ENCODE data around the gene MYOZ3. TPM values are rescaled to one million over a fixed set of nuclear protein-coding genes. Genes with fewer than 3 reads are reported as not detected.

The MYOZ3 gene
- total RNA-seq, 4 donors from 2014 or later = 0.17 to 1.2 (median 0.46) TPM; not detected in 1

DNA sequence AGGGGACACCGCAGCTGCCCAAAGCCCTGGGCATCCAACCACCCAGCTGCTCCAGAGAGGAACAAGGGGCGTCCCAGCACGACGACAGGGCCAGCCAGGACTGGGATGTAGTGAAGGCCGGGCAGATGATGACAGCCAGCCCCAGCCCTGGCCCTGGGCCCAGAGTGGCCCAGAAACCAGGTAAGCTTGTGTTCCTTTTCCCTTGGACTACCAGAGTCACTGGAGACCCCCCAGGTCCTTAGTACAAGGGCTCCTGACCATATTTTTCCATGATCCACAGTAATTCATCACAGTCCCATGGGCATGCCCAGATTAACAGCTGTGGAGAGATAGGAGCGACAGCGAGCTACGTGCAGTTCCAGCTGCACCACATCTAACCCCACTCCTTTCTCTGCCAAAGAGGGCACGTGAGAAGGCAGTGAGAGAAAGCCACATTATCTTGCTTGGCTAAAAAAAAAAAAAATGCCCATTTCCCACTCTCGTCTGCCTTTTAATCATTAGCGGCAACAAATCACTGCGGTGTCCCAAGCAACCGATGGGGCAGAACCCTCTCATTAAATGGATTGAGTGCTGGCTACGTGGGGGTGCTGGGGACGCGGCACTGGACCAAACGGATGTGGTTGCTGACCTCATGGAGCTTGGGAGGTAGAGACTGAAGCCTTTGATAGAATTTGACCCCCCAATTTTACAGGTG is 42.3 kb upstream of the MYOZ3 start:
- TF ChIP-seq POLR2AphosphoS5 (IDR thresholded peaks at IDR 0.05) = no peak
- no peak for TF ChIP-seq EP300 (IDR thresholded peaks at IDR 0.05)
- TF ChIP-seq, protein P1, sequence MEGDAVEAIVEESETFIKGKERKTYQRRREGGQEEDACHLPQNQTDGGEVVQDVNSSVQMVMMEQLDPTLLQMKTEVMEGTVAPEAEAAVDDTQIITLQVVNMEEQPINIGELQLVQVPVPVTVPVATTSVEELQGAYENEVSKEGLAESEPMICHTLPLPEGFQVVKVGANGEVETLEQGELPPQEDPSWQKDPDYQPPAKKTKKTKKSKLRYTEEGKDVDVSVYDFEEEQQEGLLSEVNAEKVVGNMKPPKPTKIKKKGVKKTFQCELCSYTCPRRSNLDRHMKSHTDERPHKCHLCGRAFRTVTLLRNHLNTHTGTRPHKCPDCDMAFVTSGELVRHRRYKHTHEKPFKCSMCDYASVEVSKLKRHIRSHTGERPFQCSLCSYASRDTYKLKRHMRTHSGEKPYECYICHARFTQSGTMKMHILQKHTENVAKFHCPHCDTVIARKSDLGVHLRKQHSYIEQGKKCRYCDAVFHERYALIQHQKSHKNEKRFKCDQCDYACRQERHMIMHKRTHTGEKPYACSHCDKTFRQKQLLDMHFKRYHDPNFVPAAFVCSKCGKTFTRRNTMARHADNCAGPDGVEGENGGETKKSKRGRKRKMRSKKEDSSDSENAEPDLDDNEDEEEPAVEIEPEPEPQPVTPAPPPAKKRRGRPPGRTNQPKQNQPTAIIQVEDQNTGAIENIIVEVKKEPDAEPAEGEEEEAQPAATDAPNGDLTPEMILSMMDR (IDR thresholded peaks at IDR 0.05) = no peak
- TF ChIP-seq POLR2A (IDR thresholded peaks at IDR 0.05; ENCODE audit: low read depth) = no peak
- Histone ChIP-seq H3K27me3 (no peaks in the 10 kb centered on the region), H3K36me3 (no peaks in the 10 kb centered on the region), H3K9me3 (no peaks in the 10 kb centered on the region), H3K4me3 (no peak overlapping the region), H3K4me1 (peaks cover 71 to 79% (median 76%) of the 10 kb centered on the region in 4 donors), H3K27ac (replicated peaks in 1 of 4) (peak overlapping the region; percentile 1 to 66 (median 64))
- intact Hi-C loops (cut with DNase I) = no loop called here
- WGBS = 59% methylated on average over 13 of the region's 17 CpGs
- no peak for DNase-seq (ENCODE audit: extremely low spot score)

DNA sequence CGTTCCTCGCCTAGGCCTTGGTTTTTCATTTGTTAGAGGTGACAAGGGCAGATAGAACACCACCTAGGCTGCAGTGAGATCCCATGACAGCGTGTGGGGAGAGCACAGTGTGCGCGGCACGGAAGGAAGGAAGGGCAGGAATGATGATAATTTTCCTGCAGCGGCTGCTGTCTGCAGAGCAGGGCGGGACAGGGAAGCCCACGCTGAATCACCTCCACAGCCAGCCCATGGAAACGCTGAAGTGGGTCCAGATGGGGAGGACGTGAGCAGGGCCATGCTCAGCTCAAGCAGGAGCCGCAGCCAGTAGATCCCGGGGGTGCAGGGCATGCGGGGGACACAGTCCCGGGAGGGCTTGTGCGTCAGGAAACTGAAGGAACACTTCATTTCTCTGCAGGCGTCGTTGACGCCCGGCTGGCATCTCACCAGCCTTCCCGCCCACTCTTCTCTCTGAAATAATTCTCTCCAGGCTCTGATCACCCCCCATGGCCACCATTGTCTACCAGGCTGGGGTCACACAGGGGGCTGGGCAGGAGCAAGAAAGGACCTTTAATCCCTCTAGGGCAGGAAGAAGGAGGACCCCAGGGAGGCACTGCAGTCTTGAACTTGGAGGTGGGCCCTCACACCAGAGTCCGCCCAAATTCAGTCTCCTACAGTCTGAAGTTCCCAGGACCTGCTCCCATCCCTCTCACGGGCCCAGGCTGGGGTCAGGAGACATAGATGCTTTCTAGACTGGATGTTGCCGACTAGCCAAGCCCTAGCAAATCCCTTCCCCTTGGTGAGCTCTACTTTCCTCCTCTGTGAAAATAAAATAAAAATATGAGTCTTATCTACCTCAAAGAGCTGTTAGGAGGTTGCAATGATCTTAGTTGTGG is 41.5 kb upstream of the MYOZ3 start:
- peak overlapping the region; percentile 1 to 66 (median 64) for H3K27ac ChIP-seq (replicated peaks in 1 of 4)
- no peaks in the 10 kb centered on the region for H3K36me3 ChIP-seq
- intact Hi-C loops (cut with DNase I) = no loop called here
- 50% methylated on average over 18 of the region's 24 CpGs for WGBS
- H3K27me3 ChIP-seq = no peaks in the 10 kb centered on the region
- no peak for DNase-seq (ENCODE audit: extremely low spot score)
- peaks cover 70 to 78% (median 74%) of the 10 kb centered on the region in 4 donors for H3K4me1 ChIP-seq
- no peaks in the 10 kb centered on the region for H3K9me3 ChIP-seq
- H3K4me3 ChIP-seq = no peak overlapping the region
- TF ChIP-seq, protein P1 (IDR thresholded peaks at IDR 0.05) = no peak
- TF ChIP-seq POLR2AphosphoS5 (IDR thresholded peaks at IDR 0.05) = peak; percentile 49

DNA sequence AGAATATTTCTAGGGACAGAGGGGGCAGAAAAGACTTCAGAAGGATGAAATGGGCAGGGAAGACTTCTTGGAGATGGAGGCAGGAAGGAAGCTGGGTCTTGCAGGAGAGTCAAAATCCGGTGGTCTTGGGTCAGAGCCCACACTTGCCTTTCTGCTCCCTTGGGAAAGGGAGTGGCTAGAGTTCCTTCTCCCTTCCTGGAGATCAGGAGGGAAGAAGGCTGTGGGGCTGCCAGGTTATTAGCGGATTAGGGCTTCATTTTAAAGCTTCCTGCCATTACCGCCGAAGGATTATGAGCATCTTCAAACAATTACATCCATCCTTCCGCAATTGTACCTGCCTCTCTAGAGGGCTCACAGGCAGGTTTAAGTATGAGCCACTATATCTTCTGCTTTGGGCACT is 39.8 kb upstream of the MYOZ3 start:
- intact Hi-C loops (cut with DNase I) = no loop called here
- no peak overlapping the region for H3K27ac ChIP-seq (replicated peaks in 1 of 4)
- 81% methylated on average over 5 of the region's 5 CpGs for WGBS
- H3K4me1 ChIP-seq = peaks cover 60 to 77% (median 71%) of the 10 kb centered on the region in 4 donors
- TF ChIP-seq POLR2AphosphoS5 (IDR thresholded peaks at IDR 0.05) (no peak), EP300 (IDR thresholded peaks at IDR 0.05) (no peak), POLR2A (IDR thresholded peaks at IDR 0.05; ENCODE audit: low read depth) (no peak)
- TF ChIP-seq, protein P1 (IDR thresholded peaks at IDR 0.05) = no peak
- no peaks in the 10 kb centered on the region for H3K27me3 ChIP-seq
- DNase-seq (ENCODE audit: extremely low spot score) = no peak
- no peak overlapping the region for H3K4me3 ChIP-seq
- no peaks in the 10 kb centered on the region for H3K9me3 ChIP-seq
- H3K36me3 ChIP-seq = no peaks in the 10 kb centered on the region

DNA sequence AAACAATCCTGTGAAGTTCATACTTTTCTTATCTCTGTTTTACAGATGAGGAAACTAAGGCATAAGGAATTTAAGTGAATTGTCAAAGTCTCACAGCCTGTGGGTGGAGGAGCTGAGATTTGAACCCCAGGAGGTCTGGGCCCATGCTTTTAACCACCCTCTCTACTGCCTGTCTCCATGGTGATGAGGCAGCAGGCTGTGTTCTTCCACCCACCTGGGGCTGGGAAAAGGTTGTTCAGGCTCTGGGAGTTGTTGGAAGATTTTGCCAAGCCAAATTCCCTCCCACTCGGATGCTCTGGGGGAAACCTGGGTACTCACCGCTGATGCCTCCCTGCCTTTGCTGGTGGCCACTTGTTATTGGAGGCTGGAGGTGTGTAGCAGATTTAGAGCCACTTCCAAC is 38.9 kb upstream of the MYOZ3 start:
- peaks cover 60 to 77% (median 71%) of the 10 kb centered on the region in 4 donors for H3K4me1 ChIP-seq
- TF ChIP-seq EP300 (IDR thresholded peaks at IDR 0.05) (no peak), POLR2A (IDR thresholded peaks at IDR 0.05; ENCODE audit: low read depth) (no peak), POLR2AphosphoS5 (IDR thresholded peaks at IDR 0.05) (no peak)
- TF ChIP-seq, protein P1 (IDR thresholded peaks at IDR 0.05) = no peak
- H3K36me3 ChIP-seq = no peaks in the 10 kb centered on the region
- no peak overlapping the region for H3K4me3 ChIP-seq
- no peaks in the 10 kb centered on the region for H3K27me3 ChIP-seq
- intact Hi-C loops (cut with DNase I) = no loop called here
- no peaks in the 10 kb centered on the region for H3K9me3 ChIP-seq
- 46% methylated on average over 2 of the region's 2 CpGs for WGBS
- no peak overlapping the region for H3K27ac ChIP-seq (replicated peaks in 1 of 4)
- DNase-seq (ENCODE audit: extremely low spot score) = no peak

Measured in esophagus muscularis mucosa (tissue), 4 donors.